Neural cell (in vitro differentiated cells): ENCODE results near the gene BHLHA15.

Experiments used
- CTCF ChIP-seq: fragments of 450-650 bp; IDR thresholded peaks from 2 replicates; pipeline ENCODE4 v1.5.1; 2014; ENCODE audit warnings: antibody characterized with exemption, mild to moderate bottlenecking, moderate library complexity; ENCODE audit not compliant: poor library complexity, severe bottlenecking
- EP300 ChIP-seq: fragments of 450-650 bp; conservative IDR thresholded peaks from 2 replicates; pipeline ENCODE4 v1.6.1; 2014; ENCODE audit warnings: antibody characterized with exemption, mild to moderate bottlenecking, moderate library complexity; ENCODE audit not compliant: poor library complexity, severe bottlenecking
- EZH2 ChIP-seq: fragments of 200-600, 300-800 bp; shearing (Covaris generic), sonication (generic); IDR thresholded peaks from 2 replicates; pipeline ENCODE4 v1.6.1; 2014; ENCODE audit warnings: antibody characterized with exemption, low read length, borderline replicate concordance, mild to moderate bottlenecking; ENCODE audit not compliant: insufficient read depth, poor library complexity, severe bottlenecking
- POLR2AphosphoS5 ChIP-seq: IDR thresholded peaks from 2 replicates; pipeline ENCODE4 v1.6.1; 2012
- RAD21 ChIP-seq: fragments of 450-650 bp; conservative IDR thresholded peaks from 2 replicates; pipeline ENCODE4 v1.6.1; 2014; ENCODE audit warnings: antibody characterized with exemption, mild to moderate bottlenecking, moderate library complexity
- SMC3 ChIP-seq: fragments of 450-650 bp; conservative IDR thresholded peaks from 2 replicates; pipeline ENCODE4 v1.6.1; 2014; ENCODE audit warnings: antibody characterized with exemption, mild to moderate bottlenecking, moderate library complexity; ENCODE audit not compliant: poor library complexity
- TAF1 ChIP-seq: IDR thresholded peaks from 2 replicates; pipeline ENCODE4 v1.6.1; 2012; ENCODE audit warnings: low read depth
- TF ChIP-seq, protein P1 (sequence below): IDR thresholded peaks from 2 replicates; pipeline ENCODE4 v1.6.1; 2012; ENCODE audit warnings: borderline replicate concordance

DNA sequence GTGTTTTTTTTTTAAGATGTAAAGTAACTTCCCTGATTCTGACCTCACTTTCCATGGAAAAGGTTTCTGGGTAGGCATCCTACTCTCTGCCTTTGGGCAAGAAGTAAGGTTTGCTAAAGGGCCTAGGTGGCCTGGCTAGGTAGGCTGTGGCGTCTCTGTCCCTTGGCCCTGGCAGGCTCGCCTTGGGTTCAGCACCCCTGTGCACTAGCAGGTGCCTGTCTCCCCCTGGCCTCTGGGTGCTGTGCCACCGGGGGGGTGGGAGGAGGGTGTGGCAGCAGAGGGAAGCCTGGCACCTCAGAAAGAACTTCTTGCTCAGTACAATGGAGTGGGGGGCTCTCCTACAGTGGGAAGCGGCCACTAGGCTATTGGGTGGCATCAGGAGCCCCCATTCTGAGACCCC is 26.8 kb downstream of the BHLHA15 start:
- no peak for TF ChIP-seq CTCF
- TF ChIP-seq EP300: no peak
- TF ChIP-seq POLR2AphosphoS5: no peak
- TF ChIP-seq, protein P1, sequence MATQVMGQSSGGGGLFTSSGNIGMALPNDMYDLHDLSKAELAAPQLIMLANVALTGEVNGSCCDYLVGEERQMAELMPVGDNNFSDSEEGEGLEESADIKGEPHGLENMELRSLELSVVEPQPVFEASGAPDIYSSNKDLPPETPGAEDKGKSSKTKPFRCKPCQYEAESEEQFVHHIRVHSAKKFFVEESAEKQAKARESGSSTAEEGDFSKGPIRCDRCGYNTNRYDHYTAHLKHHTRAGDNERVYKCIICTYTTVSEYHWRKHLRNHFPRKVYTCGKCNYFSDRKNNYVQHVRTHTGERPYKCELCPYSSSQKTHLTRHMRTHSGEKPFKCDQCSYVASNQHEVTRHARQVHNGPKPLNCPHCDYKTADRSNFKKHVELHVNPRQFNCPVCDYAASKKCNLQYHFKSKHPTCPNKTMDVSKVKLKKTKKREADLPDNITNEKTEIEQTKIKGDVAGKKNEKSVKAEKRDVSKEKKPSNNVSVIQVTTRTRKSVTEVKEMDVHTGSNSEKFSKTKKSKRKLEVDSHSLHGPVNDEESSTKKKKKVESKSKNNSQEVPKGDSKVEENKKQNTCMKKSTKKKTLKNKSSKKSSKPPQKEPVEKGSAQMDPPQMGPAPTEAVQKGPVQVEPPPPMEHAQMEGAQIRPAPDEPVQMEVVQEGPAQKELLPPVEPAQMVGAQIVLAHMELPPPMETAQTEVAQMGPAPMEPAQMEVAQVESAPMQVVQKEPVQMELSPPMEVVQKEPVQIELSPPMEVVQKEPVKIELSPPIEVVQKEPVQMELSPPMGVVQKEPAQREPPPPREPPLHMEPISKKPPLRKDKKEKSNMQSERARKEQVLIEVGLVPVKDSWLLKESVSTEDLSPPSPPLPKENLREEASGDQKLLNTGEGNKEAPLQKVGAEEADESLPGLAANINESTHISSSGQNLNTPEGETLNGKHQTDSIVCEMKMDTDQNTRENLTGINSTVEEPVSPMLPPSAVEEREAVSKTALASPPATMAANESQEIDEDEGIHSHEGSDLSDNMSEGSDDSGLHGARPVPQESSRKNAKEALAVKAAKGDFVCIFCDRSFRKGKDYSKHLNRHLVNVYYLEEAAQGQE: no peak
- TF ChIP-seq EZH2: no peak
- TF ChIP-seq SMC3: no peak
- TF ChIP-seq RAD21: no peak
- no peak for TF ChIP-seq TAF1
